ENCODE data around the gene APCDD1.
"Not testable (repeated sequence)": the region's sequence is repeated elsewhere in the genome, so short reads cannot be mapped to it uniquely, and the experiment has no call there.

Gene APCDD1

GRCh38 chr18:10526561-10526949, 72.1 kb downstream of the APCDD1 start:
- DNase-seq (ENCODE audit: low read depth), result no peak

GRCh38 chr18:10528439-10528838, 74.0 kb downstream of the APCDD1 start:
- DNase-seq (ENCODE audit: low read depth), result no peak

GRCh38 chr18:10530002-10530401, 75.6 kb downstream of the APCDD1 start:
- no peak for DNase-seq (ENCODE audit: low read depth)

GRCh38 chr18:10530852-10531251, 76.4 kb downstream of the APCDD1 start:
- no peak for DNase-seq (ENCODE audit: low read depth)

- no peak for DNase-seq (ENCODE audit: low read depth)
Observed at GRCh38 chr18:10533111-10533510, 78.7 kb downstream of the APCDD1 start.

- no peak for DNase-seq (ENCODE audit: low read depth)
Observed at GRCh38 chr18:10536280-10536679, 81.8 kb downstream of the APCDD1 start.

GRCh38 chr18:10537765-10538164, 83.3 kb downstream of the APCDD1 start:
- no peak for DNase-seq (ENCODE audit: low read depth)

GRCh38 chr18:10539124-10539523, 84.7 kb downstream of the APCDD1 start:
- DNase-seq (ENCODE audit: low read depth), result not testable (repeated sequence)
